PFSK-1 (cell line): ENCODE data around the gene RUNX1.

ENCODE experiments used
- FOXP2 ChIP-seq: optimal IDR thresholded peaks from 2 replicates; pipeline ENCODE3; 2011; ENCODE audit warnings: borderline replicate concordance, control low read depth, inconsistent platforms; ENCODE audit not compliant: insufficient read depth; ENCODE audit errors: extremely low read length, extremely low read depth
- POLR2AphosphoS5 ChIP-seq: IDR thresholded peaks from 2 replicates; pipeline ENCODE4 v1.6.1; 2012; ENCODE audit warnings: low read depth, mild to moderate bottlenecking, control low read depth, low read length, moderate library complexity
- SIN3A ChIP-seq: IDR thresholded peaks from 2 replicates; pipeline ENCODE4 v1.6.1; 2012; ENCODE audit warnings: mild to moderate bottlenecking, low read length, moderate library complexity, borderline replicate concordance; ENCODE audit not compliant: insufficient read depth
- TAF1 ChIP-seq: IDR thresholded peaks from 2 replicates; pipeline ENCODE4 v1.6.1; 2012; ENCODE audit warnings: low read length, control low read depth, borderline replicate concordance; ENCODE audit not compliant: insufficient read depth
- TF ChIP-seq, protein P1 (sequence below), 2 experiments: IDR thresholded peaks; 2 replicates each; pipeline versions ENCODE4 v1.6.1 to v1.8.0; 2011 to 2012; ENCODE audit warnings: low read depth in 2 of 2, low read length in 2 of 2, control low read depth in 1 of 2, inconsistent platforms in 1 of 2, mild to moderate bottlenecking in 1 of 2, moderate library complexity in 1 of 2; ENCODE audit not compliant: insufficient read depth in 1 of 2

The RUNX1 gene

DNA sequence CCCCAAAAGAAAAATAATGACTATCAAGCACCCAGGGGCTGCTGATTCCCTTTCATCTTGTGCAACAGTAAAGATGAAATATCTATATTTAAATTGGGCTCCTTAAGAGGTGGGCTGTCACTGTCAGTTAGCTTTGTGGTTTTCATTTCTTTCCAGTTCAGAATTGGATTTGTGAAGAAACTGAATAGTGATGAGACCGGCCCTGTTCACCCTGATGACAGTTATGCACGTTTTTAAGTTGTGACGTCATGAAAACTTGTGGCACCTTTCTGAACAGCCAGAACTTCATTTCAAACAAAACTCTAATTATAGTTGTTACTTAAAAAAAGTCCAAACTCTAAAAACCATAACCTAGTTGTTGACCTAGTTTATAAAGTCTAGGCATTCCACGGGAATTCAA lies 125.9 kb downstream of the RUNX1 start:
- no peak for TF ChIP-seq SIN3A
- no peak for TF ChIP-seq POLR2AphosphoS5
- TF ChIP-seq, protein P1, sequence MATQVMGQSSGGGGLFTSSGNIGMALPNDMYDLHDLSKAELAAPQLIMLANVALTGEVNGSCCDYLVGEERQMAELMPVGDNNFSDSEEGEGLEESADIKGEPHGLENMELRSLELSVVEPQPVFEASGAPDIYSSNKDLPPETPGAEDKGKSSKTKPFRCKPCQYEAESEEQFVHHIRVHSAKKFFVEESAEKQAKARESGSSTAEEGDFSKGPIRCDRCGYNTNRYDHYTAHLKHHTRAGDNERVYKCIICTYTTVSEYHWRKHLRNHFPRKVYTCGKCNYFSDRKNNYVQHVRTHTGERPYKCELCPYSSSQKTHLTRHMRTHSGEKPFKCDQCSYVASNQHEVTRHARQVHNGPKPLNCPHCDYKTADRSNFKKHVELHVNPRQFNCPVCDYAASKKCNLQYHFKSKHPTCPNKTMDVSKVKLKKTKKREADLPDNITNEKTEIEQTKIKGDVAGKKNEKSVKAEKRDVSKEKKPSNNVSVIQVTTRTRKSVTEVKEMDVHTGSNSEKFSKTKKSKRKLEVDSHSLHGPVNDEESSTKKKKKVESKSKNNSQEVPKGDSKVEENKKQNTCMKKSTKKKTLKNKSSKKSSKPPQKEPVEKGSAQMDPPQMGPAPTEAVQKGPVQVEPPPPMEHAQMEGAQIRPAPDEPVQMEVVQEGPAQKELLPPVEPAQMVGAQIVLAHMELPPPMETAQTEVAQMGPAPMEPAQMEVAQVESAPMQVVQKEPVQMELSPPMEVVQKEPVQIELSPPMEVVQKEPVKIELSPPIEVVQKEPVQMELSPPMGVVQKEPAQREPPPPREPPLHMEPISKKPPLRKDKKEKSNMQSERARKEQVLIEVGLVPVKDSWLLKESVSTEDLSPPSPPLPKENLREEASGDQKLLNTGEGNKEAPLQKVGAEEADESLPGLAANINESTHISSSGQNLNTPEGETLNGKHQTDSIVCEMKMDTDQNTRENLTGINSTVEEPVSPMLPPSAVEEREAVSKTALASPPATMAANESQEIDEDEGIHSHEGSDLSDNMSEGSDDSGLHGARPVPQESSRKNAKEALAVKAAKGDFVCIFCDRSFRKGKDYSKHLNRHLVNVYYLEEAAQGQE (IDR thresholded peaks at IDR 0.05; ENCODE audit: insufficient read depth in 1 of 2, low read depth in 2 of 2, low read length in 2 of 2) = no peak
- no peak for TF ChIP-seq TAF1
- no peak for TF ChIP-seq FOXP2

DNA sequence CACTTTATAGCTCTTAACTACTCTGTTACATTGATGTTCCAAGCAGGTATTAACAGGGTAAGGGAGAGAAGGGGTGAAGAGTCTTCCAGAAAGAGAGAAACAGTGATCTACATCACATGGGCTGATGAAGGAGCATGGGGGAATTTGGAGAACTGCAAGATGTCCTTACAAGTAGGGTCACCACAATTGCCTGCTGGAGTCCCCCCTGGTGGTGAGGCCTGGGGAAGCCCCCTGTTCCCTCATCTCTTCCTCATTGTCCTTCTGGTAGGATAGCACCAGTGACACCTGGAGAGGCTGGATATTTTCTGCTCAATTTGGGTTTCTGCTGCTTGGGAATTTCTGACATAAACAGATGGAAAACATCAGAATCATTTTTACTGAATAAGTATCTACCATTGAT lies 126.6 kb downstream of the RUNX1 start:
- TF ChIP-seq POLR2AphosphoS5 = no peak
- no peak for TF ChIP-seq FOXP2
- TF ChIP-seq TAF1 = no peak

DNA sequence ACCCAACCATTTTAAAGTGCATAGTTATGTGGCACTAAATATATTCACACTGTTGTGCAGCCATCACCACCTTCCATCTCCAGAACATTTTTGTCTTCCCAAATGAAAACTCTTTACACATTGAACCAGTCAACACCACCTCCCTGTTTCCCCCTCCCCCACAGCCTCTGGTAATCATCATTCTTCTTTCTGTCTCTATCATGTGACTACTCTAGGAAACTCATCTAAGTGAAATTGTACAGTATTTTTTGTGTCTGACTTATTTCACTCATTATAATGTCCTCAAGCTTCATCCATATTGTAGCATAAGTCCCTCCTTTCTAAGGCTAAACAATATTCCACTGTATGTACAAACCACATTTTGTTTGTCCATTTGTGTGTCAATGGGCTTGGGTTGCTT lies 128.0 kb downstream of the RUNX1 start:
- TF ChIP-seq TAF1 (no peak), POLR2AphosphoS5 (no peak)
- TF ChIP-seq, protein P1 (IDR thresholded peaks at IDR 0.05; ENCODE audit: insufficient read depth in 1 of 2, low read depth in 2 of 2, low read length in 2 of 2) = no peak

DNA sequence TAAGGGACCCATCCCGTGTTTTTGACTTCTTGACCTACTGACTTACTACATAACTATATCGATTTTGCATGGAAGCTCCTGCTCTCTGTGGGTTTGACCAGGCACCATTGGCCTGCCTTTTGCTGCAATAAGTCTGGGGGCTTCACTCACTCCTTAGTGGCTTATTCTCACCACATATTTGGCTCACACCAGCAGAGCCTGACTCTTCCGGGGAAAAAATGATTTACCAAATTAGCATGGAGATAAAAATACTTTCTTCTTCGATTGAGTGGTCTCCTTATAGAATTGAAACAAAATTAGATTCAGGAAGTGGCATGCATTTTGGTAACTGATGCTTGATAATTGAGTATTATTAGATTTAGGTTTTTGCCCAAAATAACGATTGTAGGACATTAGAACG lies 129.7 kb downstream of the RUNX1 start:
- TF ChIP-seq FOXP2 (no peak), TAF1 (no peak), POLR2AphosphoS5 (no peak), SIN3A (no peak)
- TF ChIP-seq, protein P1 (IDR thresholded peaks at IDR 0.05; ENCODE audit: insufficient read depth in 1 of 2, low read depth in 2 of 2, low read length in 2 of 2) = no peak

DNA sequence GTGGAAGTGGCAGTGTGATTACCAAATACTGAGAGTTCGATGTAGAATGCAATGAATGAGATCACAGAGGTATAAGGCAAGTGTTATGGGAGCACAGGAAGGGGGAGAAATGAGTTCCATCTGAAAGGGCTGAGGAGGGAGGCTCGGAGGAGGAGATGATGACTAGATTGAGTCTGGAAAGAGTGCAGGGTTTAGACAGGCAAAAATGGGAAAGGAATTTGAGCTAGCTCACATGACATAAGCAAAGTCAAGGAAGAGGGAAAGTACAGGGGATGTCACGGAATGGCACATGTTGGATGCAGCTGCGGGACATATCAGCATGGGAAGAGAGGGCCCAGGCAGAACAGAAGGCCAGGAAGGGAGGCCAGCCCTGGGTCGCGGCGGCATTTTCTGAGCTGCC lies 132.7 kb downstream of the RUNX1 start:
- TF ChIP-seq POLR2AphosphoS5 (no peak), FOXP2 (no peak), TAF1 (no peak), SIN3A (no peak)
- TF ChIP-seq, protein P1 (IDR thresholded peaks at IDR 0.05; ENCODE audit: insufficient read depth in 1 of 2, low read depth in 2 of 2, low read length in 2 of 2) = no peak

DNA sequence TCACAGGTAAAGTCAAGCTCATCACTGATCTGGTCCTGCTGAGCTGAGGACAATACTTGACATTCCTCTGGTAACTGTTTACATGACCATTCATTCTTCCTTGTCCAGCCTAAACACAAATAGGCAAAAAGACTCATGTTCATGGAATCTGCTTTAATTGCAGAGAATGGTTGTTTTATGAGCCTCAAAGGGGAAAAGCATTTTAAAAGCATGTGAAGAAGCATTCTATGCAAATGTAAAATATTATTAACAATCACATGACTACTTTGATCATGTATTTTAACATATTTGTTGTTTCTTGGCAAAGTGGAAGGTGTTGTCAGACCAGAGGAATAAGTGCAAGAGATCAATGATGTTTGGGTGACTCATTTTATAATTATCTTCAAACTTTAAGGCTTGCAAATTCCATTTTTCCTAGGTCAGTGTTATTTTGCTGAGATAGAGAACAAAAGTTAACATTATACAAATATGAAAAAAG lies 133.7 kb downstream of the RUNX1 start:
- TF ChIP-seq SIN3A = no peak
- TF ChIP-seq TAF1 = no peak
- TF ChIP-seq FOXP2 = no peak
- TF ChIP-seq, protein P1 (IDR thresholded peaks at IDR 0.05; ENCODE audit: insufficient read depth in 1 of 2, low read depth in 2 of 2, low read length in 2 of 2) = no peak
- no peak for TF ChIP-seq POLR2AphosphoS5
